ENCODE measurements around the gene CDH13.

The CDH13 gene

DNA sequence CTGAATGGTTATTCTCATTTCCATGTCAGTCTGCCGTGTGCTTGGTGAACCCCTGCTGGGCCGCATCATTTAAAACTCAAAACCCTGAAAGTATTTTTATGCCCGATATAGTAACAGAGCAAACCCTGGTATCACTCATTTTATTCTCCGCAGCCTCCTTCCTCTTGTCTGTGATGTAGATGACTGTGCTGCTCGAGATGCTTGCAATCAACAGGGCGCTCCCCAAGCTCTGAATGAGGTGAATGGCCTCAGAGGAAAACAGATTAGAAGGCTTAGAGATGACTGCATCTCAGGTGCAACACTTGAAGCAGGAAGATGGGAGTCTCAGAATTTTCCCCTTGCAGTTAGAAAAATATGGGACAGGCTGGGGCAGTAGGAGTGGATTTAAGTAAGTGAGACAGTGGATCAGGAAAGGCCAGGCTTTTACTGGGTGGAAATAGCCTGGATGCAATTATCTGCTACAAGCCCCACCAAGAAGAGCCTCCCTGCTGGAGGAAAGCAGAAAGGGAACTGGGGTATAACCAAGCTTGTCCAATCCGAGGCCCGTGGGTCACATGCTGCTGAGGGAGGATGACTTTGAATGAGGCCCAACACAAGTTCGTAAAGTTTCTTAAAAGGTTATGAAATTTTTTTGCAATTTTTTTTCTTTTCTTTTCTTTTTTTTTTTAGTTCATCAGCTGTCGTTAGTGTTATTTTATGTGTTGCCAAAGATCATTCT, 166.9 kb downstream of the CDH13 start:
- no peak for DNase-seq

DNA sequence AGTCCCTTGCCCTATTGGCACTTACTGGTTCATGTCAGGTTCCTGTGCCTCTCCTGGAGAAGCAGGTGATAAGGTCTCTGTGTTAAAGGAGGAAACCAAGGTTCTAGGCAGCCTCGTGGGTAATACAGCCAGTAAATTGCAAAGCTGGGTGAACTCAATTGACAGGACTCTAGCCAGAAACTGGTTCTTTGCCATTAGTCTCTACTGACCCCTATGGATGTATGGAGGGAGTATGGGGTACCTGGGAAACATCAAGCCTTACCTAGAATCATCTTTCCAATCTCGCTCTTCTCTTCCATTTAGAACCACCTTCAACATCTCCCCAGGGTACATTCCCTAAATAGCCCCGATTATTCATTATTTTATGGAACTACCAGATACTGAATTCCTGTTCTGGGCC, 169.3 kb downstream of the CDH13 start:
- DNase-seq = no peak

DNA sequence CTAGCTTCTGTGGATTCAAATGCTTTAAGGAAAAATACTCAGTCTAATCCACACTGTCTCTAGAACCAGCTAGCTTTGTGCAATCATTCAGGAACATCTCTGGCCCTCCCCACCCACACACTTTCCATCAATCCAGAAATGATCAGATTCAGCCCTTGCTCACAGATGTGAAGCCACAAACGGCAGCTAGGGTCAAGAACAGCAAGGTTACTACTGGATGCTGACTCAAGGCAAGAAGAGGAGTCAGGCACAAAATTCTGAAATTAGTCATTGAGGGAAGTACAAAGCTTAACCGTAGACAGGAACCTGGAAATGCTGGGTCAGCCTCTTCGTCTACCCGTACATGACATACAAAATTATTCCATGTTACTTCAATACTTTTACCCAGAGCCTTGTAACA, 174.6 kb downstream of the CDH13 start:
- peak in 1 of 5 donors; percentile 76 for DNase-seq

GRCh38 chr16:82805866-82806265, 179.1 kb downstream of the CDH13 start:
- DNase-seq = no peak

DNA sequence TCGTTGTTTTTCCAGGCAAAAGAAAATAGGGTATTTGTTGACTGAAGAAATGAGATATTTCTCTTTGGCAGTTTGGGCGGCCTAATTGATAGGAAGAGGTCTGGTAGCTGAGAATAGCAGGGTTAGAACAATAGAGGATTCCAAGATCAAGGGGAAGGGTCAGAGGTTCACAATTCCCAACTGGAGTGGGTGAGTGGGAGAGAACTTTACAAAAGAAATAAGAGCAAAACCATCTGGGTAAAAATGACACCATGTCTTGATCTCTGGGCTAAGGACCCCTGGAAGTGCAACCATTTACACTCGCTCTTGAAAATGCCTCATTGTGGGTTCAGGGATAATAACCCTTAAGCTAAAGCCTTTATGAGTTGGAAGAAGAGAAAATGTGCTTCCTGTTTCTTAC, 180.5 kb downstream of the CDH13 start:
- no peak for DNase-seq

- no peak for DNase-seq
These were observed 181.3 kb downstream of the CDH13 start for GRCh38 chr16:82808036-82808435.

DNA sequence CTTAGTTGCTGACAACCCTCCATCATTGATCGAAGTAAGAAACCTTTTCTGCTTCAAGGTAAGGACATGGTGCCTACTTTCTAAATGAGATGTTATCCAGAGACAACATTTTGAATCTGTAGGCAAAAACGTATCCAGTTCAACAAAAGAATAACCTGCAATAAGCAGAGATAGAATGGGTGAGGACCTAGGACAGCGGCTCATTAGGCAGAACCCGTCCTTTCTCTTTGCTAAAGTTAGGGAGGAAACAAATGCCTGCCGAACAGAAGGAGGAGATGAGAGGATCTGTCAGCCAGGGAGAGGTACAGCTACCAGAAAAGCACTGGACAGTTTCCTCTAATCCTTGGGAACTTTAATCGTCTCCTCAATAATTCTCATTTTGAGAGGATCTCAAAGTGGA, 183.3 kb downstream of the CDH13 start:
- no peak for DNase-seq

DNA sequence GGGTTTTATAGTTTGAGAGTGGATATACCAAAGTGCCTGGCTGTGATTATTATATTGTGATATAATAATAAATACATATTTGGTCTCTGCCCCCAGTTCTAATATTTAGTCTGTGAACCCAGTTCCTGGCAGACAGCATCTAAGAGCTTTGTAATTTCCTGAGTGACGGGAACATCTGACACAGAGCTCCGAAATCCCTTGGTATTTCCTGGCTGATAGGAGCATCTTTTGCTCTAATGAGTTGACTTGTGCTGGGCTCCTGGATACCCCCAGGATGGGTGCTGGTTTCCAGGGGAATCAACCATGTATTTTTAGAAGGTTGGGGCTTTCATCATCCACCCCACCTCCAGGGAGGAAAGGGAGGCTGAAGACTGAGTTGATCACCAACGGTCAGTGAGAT, 187.3 kb downstream of the CDH13 start:
- DNase-seq = no peak

DNA sequence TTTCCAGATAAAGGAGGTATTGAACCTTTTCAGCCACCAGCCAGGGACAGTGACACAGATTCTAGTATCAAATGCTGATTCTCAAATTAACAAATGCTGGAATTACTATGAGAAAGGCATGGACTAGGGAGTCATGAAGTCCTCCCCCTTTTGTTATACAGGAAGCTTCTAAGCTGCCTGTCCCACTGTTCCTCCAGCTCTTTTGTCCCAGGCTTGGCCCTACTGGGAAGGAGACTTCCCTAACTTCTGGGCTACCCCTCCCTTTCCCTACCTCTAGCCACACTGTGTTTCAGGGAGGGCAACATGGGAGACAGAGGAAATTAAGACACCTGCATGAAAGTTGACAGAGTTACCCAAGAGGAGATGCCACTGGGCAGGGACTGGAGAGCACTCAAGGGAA, 192.5 kb downstream of the CDH13 start:
- DNase-seq = no peak

GRCh38 chr16:82820855-82821254, 194.1 kb downstream of the CDH13 start:
- DNase-seq = no peak

DNA sequence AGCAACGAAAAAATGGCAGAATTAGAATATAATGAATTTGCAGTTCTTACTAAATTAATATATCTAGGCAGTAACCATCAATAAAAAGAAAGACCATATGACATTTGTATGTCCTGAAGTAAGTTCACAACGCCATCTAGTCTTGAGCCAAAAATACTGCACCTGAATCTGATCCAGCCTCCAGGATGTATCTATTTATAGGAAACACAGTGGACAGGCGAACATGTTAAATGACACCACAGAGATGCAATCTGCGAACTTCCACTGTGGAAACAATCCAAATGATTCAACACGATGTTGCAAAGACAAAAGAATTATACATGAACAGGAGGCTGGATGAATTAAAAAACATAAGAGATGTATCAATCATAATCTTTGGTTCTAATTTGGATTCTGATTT, 197.6 kb downstream of the CDH13 start:
- DNase-seq = no peak

DNA sequence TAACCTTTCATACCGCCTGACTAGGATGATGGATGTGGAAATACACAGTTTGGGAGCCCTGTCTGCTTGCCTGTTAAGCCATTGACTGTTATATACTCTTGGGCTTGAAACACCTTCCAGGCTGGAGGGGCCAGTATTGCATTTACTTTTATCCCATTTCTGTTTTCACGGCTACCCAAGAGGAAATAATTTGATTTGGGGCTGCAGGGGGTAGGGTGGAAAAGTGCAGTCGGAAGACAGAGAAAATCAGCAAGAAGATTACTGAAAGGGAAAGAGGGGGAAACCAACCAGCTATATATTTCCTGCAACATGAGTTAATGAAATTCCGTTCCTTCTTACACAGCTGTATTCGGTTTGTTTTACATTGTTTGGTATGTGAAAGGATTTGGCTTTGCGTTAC, 202.5 kb downstream of the CDH13 start:
- DNase-seq = no peak

DNA sequence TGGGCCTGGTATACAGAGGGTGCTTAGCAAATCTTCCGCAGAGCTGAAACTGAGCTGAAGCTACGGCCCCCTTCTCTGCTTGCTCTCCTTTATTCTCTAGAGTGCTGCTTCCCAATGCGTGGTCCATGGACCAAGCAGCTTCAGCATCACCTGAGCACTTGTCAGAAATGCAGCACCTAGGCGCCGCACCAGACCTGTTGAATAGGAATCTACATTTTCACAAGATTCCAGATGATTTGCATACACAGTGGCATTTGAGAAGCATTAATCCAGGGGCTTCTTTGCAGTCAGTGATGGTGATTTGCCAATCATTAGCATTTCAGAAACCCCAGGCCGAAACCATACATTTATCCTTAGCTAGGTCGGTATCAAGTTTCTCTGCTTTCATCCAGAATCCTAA, 204.2 kb downstream of the CDH13 start:
- DNase-seq = no peak

- DNase-seq = no peak
These were observed 206.1 kb downstream of the CDH13 start for GRCh38 chr16:82832821-82833220.

GRCh38 chr16:82833378-82833993, 206.7 kb downstream of the CDH13 start:
- no peak for DNase-seq

GRCh38 chr16:82834151-82834815, 207.5 kb downstream of the CDH13 start:
- DNase-seq = no peak

DNA sequence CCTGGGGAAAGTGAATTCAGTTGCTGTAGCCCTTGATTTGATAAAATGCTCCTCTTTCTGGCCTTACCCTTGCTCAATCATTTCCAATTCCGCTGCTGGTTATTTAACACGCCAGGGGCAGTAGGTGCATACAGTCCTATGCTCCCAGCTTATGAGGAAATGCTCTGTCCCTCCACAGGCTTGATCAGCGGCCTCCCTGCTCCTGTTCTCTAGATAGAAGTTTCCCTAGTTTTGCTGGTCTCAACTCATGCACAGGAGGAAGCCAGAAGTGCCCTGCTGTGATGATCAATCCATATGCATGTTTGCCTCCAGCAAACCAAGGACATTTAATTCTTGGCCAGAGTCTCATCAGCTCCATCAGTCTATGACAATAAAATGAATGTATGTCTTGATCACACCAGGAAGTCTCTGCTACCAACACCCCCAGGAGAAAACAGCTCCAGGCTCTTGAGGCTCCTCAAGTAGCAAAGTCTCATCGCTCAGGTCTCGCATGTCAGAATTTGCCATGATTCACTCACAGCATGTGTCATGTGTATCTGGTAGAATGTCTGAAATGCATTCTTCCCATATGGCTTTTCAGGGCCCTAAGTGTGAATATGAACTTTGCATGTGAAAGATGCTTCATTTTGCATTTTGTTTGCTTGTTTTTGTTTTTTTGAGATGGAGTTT, 208.9 kb downstream of the CDH13 start:
- no peak for DNase-seq

DNA sequence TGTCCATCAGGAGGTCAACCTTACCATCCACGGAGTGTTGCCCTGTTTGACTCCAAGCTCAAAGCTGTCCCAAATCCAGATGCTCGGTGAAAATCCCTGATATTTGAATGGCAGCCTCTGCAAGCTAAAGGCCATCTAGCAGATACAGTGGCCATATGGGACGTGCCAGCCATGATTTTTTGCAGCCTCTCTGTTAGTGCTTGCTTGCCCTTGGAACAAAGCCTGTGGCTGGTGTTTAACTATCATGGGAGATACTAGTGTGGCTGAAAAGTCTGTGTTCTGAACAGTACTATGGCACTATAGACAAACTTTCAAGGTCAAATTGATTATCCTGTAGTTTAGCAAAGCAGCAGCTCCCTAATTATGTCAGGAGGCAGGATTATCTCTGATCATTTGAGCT, 214.3 kb downstream of the CDH13 start:
- no peak for DNase-seq

DNA sequence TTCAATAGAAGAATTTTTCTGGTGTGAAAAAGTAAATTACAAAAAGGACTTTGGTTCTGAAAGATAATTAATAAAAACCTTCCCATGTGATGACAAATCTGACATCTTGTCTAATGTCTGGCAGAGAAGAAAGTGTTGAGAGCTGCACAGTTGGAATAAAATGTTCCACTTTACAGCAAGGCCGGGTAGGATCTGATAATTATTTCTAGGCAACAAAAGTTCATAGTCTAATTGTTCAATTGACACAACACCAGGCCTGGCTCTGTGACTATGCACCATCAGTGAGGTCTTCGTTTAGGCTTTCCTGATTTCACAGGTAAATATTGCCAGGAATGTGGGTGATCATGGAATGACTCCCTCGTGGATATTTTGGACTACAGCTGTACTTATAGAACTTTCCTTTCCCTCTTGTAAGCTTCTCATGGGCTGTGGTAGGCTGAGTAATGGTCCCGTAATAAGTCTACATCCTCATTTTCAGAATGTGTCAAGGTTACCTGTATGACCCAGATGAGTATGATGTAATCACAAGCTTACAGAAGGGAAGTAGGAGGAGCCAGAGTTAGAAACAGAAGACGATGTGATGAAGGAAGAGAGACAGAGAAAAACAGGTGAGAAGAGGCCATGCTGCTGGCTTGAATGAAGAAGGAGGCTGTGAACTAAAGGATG, 217.0 kb downstream of the CDH13 start:
- DNase-seq = no peak

DNA sequence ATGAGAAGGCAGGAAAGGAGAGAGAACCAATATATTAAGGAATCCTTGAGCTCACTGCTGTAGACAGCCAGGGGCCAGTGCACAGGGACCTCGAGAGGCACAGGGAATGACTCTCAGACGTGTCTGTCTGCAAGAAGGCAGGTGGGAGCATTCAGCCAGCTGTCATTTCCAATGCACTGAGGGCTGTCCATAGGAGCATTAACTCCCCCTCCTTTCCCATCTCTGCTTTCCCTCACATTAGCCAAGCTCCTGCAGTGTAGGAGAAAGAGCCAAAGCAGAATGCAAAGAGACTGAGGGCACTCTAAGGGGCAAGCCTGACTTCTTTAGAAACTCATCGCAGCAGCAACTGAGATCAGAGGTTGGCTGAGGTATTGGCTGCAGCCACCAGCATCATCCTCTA, 218.3 kb downstream of the CDH13 start:
- DNase-seq = no peak

DNA sequence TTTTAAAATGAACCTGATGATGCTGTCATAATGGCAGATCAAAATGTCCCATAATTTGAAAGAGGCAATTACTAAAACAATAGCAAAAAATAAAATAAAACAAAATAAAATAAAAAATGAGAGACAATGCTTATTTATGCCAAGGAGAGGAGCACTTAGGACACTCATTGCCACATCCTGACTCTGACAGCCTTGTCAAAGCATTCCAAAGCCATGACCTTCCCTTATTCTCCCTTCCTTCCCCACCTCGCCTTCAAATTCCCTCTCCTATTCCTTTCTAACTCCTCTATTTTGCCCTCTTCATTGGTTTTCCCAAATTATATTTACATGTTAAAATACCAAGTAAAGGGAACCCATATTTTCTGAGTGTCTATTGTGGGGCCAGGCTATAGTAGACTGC, 220.0 kb downstream of the CDH13 start:
- DNase-seq = no peak

GRCh38 chr16:82848013-82848412, 221.2 kb downstream of the CDH13 start:
- DNase-seq = no peak

- DNase-seq = no peak
These were observed 225.7 kb downstream of the CDH13 start for GRCh38 chr16:82852388-82853008.

All from T-helper 1 cell (primary cell).